AG20443 (cell line): Measurements from ENCODE around the gene TLNRD1.

Experiments
- DNase-seq: peaks from one replicate; pipeline ENCODE4 v3.0.0; 2012; ENCODE audit warnings: low spot score, mixed read lengths

The TLNRD1 gene

GRCh38 chr15:80977627-80978036 is 23.1 kb upstream of the TLNRD1 start:
- peak; percentile 88 for DNase-seq

- DNase-seq: no peak
Measured at GRCh38 chr15:80978685-80979329, 21.9 kb upstream of the TLNRD1 start.

GRCh38 chr15:80979538-80980200 is 21.1 kb upstream of the TLNRD1 start:
- DNase-seq: no peak

GRCh38 chr15:80982205-80982604 is 18.5 kb upstream of the TLNRD1 start:
- no peak for DNase-seq

- no peak for DNase-seq
Measured at GRCh38 chr15:80982839-80983238, 17.9 kb upstream of the TLNRD1 start.

- DNase-seq: no peak
Measured at GRCh38 chr15:80984856-80985255, 15.9 kb upstream of the TLNRD1 start.

GRCh38 chr15:80985981-80986380 is 14.7 kb upstream of the TLNRD1 start:
- no peak for DNase-seq

GRCh38 chr15:80986487-80986886 is 14.2 kb upstream of the TLNRD1 start:
- DNase-seq: no peak

- no peak for DNase-seq
Measured at GRCh38 chr15:80988148-80988796, 12.5 kb upstream of the TLNRD1 start.

- no peak for DNase-seq
Measured at GRCh38 chr15:80989081-80989517, 11.6 kb upstream of the TLNRD1 start.

GRCh38 chr15:80989518-80990478 is 10.9 kb upstream of the TLNRD1 start, which contains the start of gene MESD:
Gene MESD, minus strand, starts transcription at chr15:80989819. Its CDS starts 28 bp downstream, at chr15:80989791.
- peak; percentile 100 for DNase-seq

GRCh38 chr15:80990955-80991354 is 9.8 kb upstream of the TLNRD1 start:
- no peak for DNase-seq

GRCh38 chr15:80991421-80991820 is 9.3 kb upstream of the TLNRD1 start:
- peak; percentile 81 for DNase-seq

- no peak for DNase-seq
Measured at GRCh38 chr15:80992006-80992405, 8.7 kb upstream of the TLNRD1 start.

- no peak for DNase-seq
Measured at GRCh38 chr15:80992441-80992840, 8.3 kb upstream of the TLNRD1 start.

- DNase-seq: no peak
Measured at GRCh38 chr15:80996247-80996646, 4.5 kb upstream of the TLNRD1 start.

- DNase-seq: no peak
Measured at GRCh38 chr15:80997692-80998091, 3.0 kb upstream of the TLNRD1 start.

- no peak for DNase-seq
Measured at GRCh38 chr15:80998251-80998650, 2.5 kb upstream of the TLNRD1 start.

GRCh38 chr15:80999623-81000036 is 1.1 kb upstream of the TLNRD1 start:
- no peak for DNase-seq

- no peak for DNase-seq
Measured at GRCh38 chr15:81000144-81000623, 539 bp upstream of the TLNRD1 start.

- DNase-seq: peak; percentile 80
Measured at GRCh38 chr15:81001152-81002008, 657 bp downstream of the TLNRD1 start.
